PC-3 (cell line): ENCODE data around the gene TAF12. TPM values are rescaled to one million over a fixed set of nuclear protein-coding genes. Genes with fewer than 3 reads are reported as not detected.

Experiments
- ATAC-seq: fragments of 200-7000 bp; cut with Tn5 transposase; 2 replicates; pipeline ENCODE4 v1.9.1; 2020; ENCODE audit warnings: mild to moderate bottlenecking, moderate library complexity
- BruUV-seq: library from RNA; stranded (reverse); fragments of 400-500 nt; replicated peaks from 2 replicates; lab custom pipeline; 2021; lab: Mats Ljungman, UMichigan
- CTCF ChIA-PET: fragments of 300-600 bp; sonication (Branson Sonifier 250); formaldehyde crosslinking; loops from one replicate; lab custom pipeline; 2022; ENCODE audit warnings: antibody characterized with exemption; lab: Charles Lee
- POLR2A ChIA-PET: fragments of 300-600 bp; sonication (Branson Sonifier 250); formaldehyde crosslinking; loops from one replicate; lab custom pipeline; 2022; ENCODE audit warnings: antibody characterized with exemption; ENCODE audit not compliant: unreplicated experiment; lab: Charles Lee
- DNase-seq: peaks from one replicate; pipeline ENCODE4 v3.0.0-alpha.2; 2015
- H2AFZ ChIP-seq: fragments of 300-600 bp; sonication (generic); 2 replicates; pipeline ENCODE4 v1.6.0; 2016; ENCODE audit warnings: antibody characterized with exemption, low read length
- H3F3A ChIP-seq: fragments of 300-600 bp; sonication (generic); one replicate; pipeline ENCODE4 v1.6.0; 2017; ENCODE audit warnings: antibody characterized with exemption, low read length, control low read depth, mild to moderate bottlenecking; ENCODE audit not compliant: unreplicated experiment
- H3K27ac ChIP-seq: fragments of 300-600 bp; sonication (generic); 2 replicates; pipeline ENCODE4 v1.5.1; 2016; ENCODE audit warnings: mild to moderate bottlenecking, low read length
- H3K27me3 ChIP-seq: fragments of 300-600 bp; sonication (generic); 2 replicates; pipeline ENCODE4 v1.6.1; 2016; ENCODE audit warnings: low read length, mixed read lengths
- H3K36me3 ChIP-seq: fragments of 300-600 bp; sonication (generic); 2 replicates; pipeline ENCODE4 v1.6.1; 2016; ENCODE audit warnings: low read depth, mixed run types, low read length, mixed read lengths
- H3K4me1 ChIP-seq: fragments of 300-600 bp; sonication (generic); 2 replicates; pipeline ENCODE4 v1.5.1; 2016; ENCODE audit warnings: low read length; ENCODE audit not compliant: insufficient read depth
- H3K4me2 ChIP-seq: fragments of 300-600 bp; sonication (generic); 2 replicates; pipeline ENCODE4 v1.6.0; 2016; ENCODE audit warnings: low read length
- H3K4me3 ChIP-seq: fragments of 300-600 bp; sonication (generic); 2 replicates; pipeline ENCODE4 v1.5.1; 2016; ENCODE audit warnings: mild to moderate bottlenecking, low read length, mixed read lengths
- H3K79me2 ChIP-seq: fragments of 300-600 bp; sonication (generic); 2 replicates; pipeline ENCODE4 v1.6.1; 2017; ENCODE audit warnings: low read length, mixed read lengths
- H3K9ac ChIP-seq: fragments of 300-600 bp; sonication (generic); 2 replicates; pipeline ENCODE4 v1.6.0; 2016; ENCODE audit warnings: mild to moderate bottlenecking, low read length
- H3K9me2 ChIP-seq: fragments of 300-600 bp; sonication (generic); replicated peaks from 2 replicates; pipeline ENCODE4 v1.6.1; 2016; ENCODE audit warnings: mixed run types, low read length, mixed read lengths
- H3K9me3 ChIP-seq: fragments of 300-600 bp; sonication (generic); 2 replicates; pipeline ENCODE4 v1.6.1; 2016; ENCODE audit warnings: low read length, mixed read lengths
- H4K20me1 ChIP-seq: fragments of 300-600 bp; sonication (generic); 2 replicates; pipeline ENCODE4 v1.6.1; 2016; ENCODE audit warnings: low read length, mixed read lengths
- CTCF ChIP-seq: fragments of 300-600 bp; sonication (generic); conservative IDR thresholded peaks from 2 replicates; pipeline ENCODE4 v1.5.1; 2017; ENCODE audit warnings: antibody characterized with exemption, low read depth, mild to moderate bottlenecking, low read length
- EZH2 ChIP-seq: fragments of 300-600 bp; sonication (generic); IDR thresholded peaks from one replicate; pipeline ENCODE4 v1.6.1; 2017; ENCODE audit warnings: antibody characterized with exemption, mild to moderate bottlenecking, low read length; ENCODE audit not compliant: unreplicated experiment
- EZH2phosphoT487 ChIP-seq: fragments of 300-600 bp; sonication (generic); IDR thresholded peaks from 2 replicates; pipeline ENCODE4 v1.6.1; 2018; ENCODE audit warnings: mild to moderate bottlenecking, antibody characterized with exemption, low read length, borderline replicate concordance
- intact Hi-C: fragments of 100-400 bp; cut with micrococcal nuclease; formaldehyde crosslinking; loops from 2 replicates; pipeline ENCODE4 v1.9.0; 2023
- total RNA-seq: library from RNA; depleted of rRNA; stranded (reverse); fragments of >200 nt; gene quantifications from 2 replicates; pipeline ENCODE4 v1.2.3, GENCODE V29; 2014

Gene TAF12
- total RNA-seq, 1 experiment from 2014 or later, result 44.1 TPM

- Histone ChIP-seq H3K27me3 (no peaks in the 10 kb centered on the region), H3K9ac (no peak overlapping the region), H3K9me3 (no peaks in the 10 kb centered on the region), H3K4me2 (no peak overlapping the region), H3K36me3 (no peaks in the 10 kb centered on the region), H2AFZ (no peak overlapping the region), H4K20me1 (no peaks in the 10 kb centered on the region), H3K4me3 (no peak overlapping the region), H3K27ac (no peak overlapping the region), H3K4me1 (peaks cover 10% of the 10 kb centered on the region; the same call in 1 of the 2 replicates), H3K79me2 (peaks cover 28% of the 10 kb centered on the region), H3F3A (peaks cover 3% of the 10 kb centered on the region), H3K9me2 (no peaks in the 10 kb centered on the region)
- CTCF ChIA-PET, result interaction anchor here (0.6 kb wide), 1 partner anchor 66 kb away, joined by 5 read pairs; the partner anchor contains the start of gene YTHDF2
- intact Hi-C loops, result no loop called here
- DNase-seq, result no peak
- no peak for ATAC-seq
- BruUV-seq, result no TSS peak
- POLR2A ChIA-PET, result interaction anchor here (0.6 kb wide), 1 partner anchor 155 kb away, joined by 4 read pairs; no protein-coding TSS in a partner anchor
- TF ChIP-seq EZH2 (no peak), EZH2phosphoT487 (no peak), CTCF (no peak)
Observed at GRCh38 chr1:28671254-28671780, 28.4 kb upstream of the TAF12 start.

DNA sequence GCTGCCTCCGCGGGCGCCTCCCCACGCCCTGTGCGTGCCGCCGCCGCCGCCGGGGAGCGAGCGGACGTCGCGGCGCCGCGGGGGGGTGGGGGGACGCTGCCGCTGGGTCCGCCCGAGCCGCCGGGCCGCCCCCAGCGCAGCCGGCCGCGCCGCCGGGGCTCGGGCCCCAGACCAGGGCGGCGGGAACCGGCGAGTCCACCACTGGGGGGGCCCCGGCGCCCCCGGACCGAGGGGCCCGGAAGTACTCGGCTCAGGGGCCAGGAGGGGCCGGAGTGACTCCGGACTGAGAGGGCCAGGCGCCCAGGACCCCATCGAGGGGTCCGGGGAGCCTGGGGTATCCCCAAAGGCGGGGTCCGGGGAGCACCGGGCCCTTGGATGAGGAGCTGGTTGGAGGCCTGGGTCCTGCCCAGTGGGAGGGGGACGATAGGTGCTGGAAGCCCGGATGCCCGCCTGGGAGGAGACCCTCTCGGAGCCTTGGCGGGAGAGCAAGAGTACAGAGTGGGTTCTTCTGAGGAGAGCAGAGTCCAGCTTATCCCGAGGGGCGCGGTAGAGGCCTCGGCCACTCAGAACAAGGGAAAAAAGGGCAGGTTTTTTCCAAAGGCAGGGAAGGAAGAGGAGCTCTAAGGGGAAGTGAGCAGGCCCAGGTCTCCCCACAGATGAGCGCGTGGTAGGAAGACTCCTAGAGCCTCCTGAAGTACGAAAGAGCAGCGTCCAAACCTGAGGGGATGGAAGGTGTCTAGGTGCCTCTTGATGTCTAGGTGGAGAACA is 26.3 kb upstream of the TAF12 start:
- Histone ChIP-seq H3K9me2 (no peaks in the 10 kb centered on the region), H2AFZ (peak overlapping the region; percentile 79), H3K4me3 (peak overlapping the region; percentile 83), H3F3A (peaks cover 3% of the 10 kb centered on the region), H3K9me3 (no peaks in the 10 kb centered on the region), H3K27ac (peak overlapping the region; percentile 68), H3K27me3 (no peaks in the 10 kb centered on the region), H3K79me2 (peaks cover 28% of the 10 kb centered on the region), H4K20me1 (no peaks in the 10 kb centered on the region), H3K9ac (peak overlapping the region; percentile 98), H3K4me1 (peaks cover 10% of the 10 kb centered on the region; the same call in 1 of the 2 replicates), H3K36me3 (no peaks in the 10 kb centered on the region), H3K4me2 (peak overlapping the region; percentile 100)
- ATAC-seq (peak; percentile 87), DNase-seq (peak; percentile 69)
- intact Hi-C loops, result loop anchor here (1.0 to 2.0 kb wide), 2 partner anchors 20 to 67 kb away; partner anchors contain the start of genes RNU11 and YTHDF2
- POLR2A ChIA-PET, result interaction anchor here (0.5 to 1.2 kb wide), 6 partner anchors 20 to 94 kb away, joined by 3 to 30 read pairs (median 6); partner anchors contain the start of genes RNU11 and YTHDF2
- CTCF ChIA-PET, result interaction anchor here (0.8 kb wide), 1 partner anchor 68 kb away, joined by 3 read pairs; the partner anchor contains the start of gene YTHDF2
- BruUV-seq, result no TSS peak
- TF ChIP-seq EZH2, result no peak
- no peak for TF ChIP-seq CTCF
- no peak for TF ChIP-seq EZH2phosphoT487
